Activated CD4-positive, alpha-beta T cell treated with anti-CD3 and anti-CD28 coated beads, Interleukin-2, amount 50 U/mL, for 16 hours (primary cell): ENCODE measurements around the gene HS2ST1.
"Not testable (repeated sequence)": the region's sequence is repeated elsewhere in the genome, so short reads cannot be mapped to it uniquely, and the experiment has no call there.

Experiments
- DNase-seq: peaks from one replicate; pipeline ENCODE4 v3.0.0-alpha.2; 2020

HS2ST1 gene

GRCh38 chr1:86926883-86927282 is 12.4 kb downstream of the HS2ST1 start:
- no peak for DNase-seq

- DNase-seq = no peak
These were observed 14.4 kb downstream of the HS2ST1 start for GRCh38 chr1:86928819-86929218.

GRCh38 chr1:86933051-86933450 is 18.6 kb downstream of the HS2ST1 start:
- no peak for DNase-seq

- no peak for DNase-seq
These were observed 19.3 kb downstream of the HS2ST1 start for GRCh38 chr1:86933562-86934377.

- DNase-seq = no peak
These were observed 24.0 kb downstream of the HS2ST1 start for GRCh38 chr1:86938450-86938849.

GRCh38 chr1:86938855-86939254 is 24.4 kb downstream of the HS2ST1 start:
- no peak for DNase-seq

GRCh38 chr1:86939406-86939805 is 25.0 kb downstream of the HS2ST1 start:
- no peak for DNase-seq

- DNase-seq = no peak
These were observed 26.2 kb downstream of the HS2ST1 start for GRCh38 chr1:86940599-86940998.

GRCh38 chr1:86942042-86942441 is 27.6 kb downstream of the HS2ST1 start:
- no peak for DNase-seq

GRCh38 chr1:86942743-86943142 is 28.3 kb downstream of the HS2ST1 start:
- no peak for DNase-seq

- no peak for DNase-seq
These were observed 33.8 kb downstream of the HS2ST1 start for GRCh38 chr1:86948212-86948611.

GRCh38 chr1:86950712-86951419 is 36.4 kb downstream of the HS2ST1 start:
- no peak for DNase-seq

GRCh38 chr1:86951430-86951829 is 37.0 kb downstream of the HS2ST1 start:
- no peak for DNase-seq

- no peak for DNase-seq
These were observed 38.7 kb downstream of the HS2ST1 start for GRCh38 chr1:86953167-86953566.

GRCh38 chr1:86955678-86956077 is 41.2 kb downstream of the HS2ST1 start:
- DNase-seq = no peak

- no peak for DNase-seq
These were observed 41.8 kb downstream of the HS2ST1 start for GRCh38 chr1:86956221-86956620.

GRCh38 chr1:86957221-86957620 is 42.8 kb downstream of the HS2ST1 start:
- no peak for DNase-seq

GRCh38 chr1:86960548-86960947 is 46.1 kb downstream of the HS2ST1 start:
- no peak for DNase-seq

- DNase-seq = not testable (repeated sequence)
These were observed 49.4 kb downstream of the HS2ST1 start for GRCh38 chr1:86963841-86964240.

GRCh38 chr1:86965012-86965826 is 50.8 kb downstream of the HS2ST1 start:
- DNase-seq = peak; percentile 4

- no peak for DNase-seq
These were observed 51.4 kb downstream of the HS2ST1 start for GRCh38 chr1:86965827-86966182.

- DNase-seq = no peak
These were observed 56.5 kb downstream of the HS2ST1 start for GRCh38 chr1:86970938-86971337.

GRCh38 chr1:86971778-86972177 is 57.3 kb downstream of the HS2ST1 start:
- no peak for DNase-seq

GRCh38 chr1:86972262-86972661 is 57.8 kb downstream of the HS2ST1 start:
- DNase-seq = no peak
